HepG2 (cell line): Measurements from ENCODE around the gene BTBD19. TPM values are rescaled to one million over a fixed set of nuclear protein-coding genes. Genes with fewer than 3 reads are reported as not detected.
"Not testable (repeated sequence)": the region's sequence is repeated elsewhere in the genome, so short reads cannot be mapped to it uniquely, and the experiment has no call there.

Experiments used
- ATAC-seq: fragments of 200-7000 bp; cut with Tn5 transposase; 3 replicates; pipeline ENCODE4 v1.9.1; 2020; ENCODE audit warnings: mild to moderate bottlenecking, moderate library complexity
- BruUV-seq: library from RNA; stranded (reverse); fragments of 400-500 nt; replicated peaks from 2 replicates; lab custom pipeline; 2021; lab: Mats Ljungman, UMichigan
- CTCF ChIA-PET: fragments of 300-600 bp; formaldehyde crosslinking; extraction: SDS; loops from one replicate; lab custom pipeline; 2021; ENCODE audit warnings: low total read pairs, inconsistent platforms, low intra/inter-chr PET ratio; lab: Yijun Ruan, JAX
- POLR2A ChIA-PET: fragments of 350-600 bp; sonication (Branson Sonifier 250); formaldehyde crosslinking; loops from one replicate; lab custom pipeline; 2020; ENCODE audit warnings: antibody characterized with exemption, inconsistent platforms; lab: Yijun Ruan, JAX
- DNase-seq: peaks from one replicate; pipeline ENCODE4 v3.0.0-alpha.2; 2015; ENCODE audit warnings: low spot score
- FAIRE-seq: peaks from 3 replicates; lab custom pipeline; 2011; peaks lifted over from hg19 to GRCh38; lab: Jason Lieb, UNC
- H2AFZ ChIP-seq: one replicate; pipeline ENCODE4 v1.6.1; 2011; ENCODE audit warnings: low read length, inconsistent platforms
- H3K27ac ChIP-seq: fragments of 300-600 bp; 3 replicates; pipeline ENCODE4 v1.8.0; 2011; ENCODE audit warnings: mixed run types, mild to moderate bottlenecking, mixed read lengths, low read length, inconsistent platforms; ENCODE audit not compliant: insufficient read depth; ENCODE audit errors: extremely low read length
- H3K27me3 ChIP-seq, 2 experiments: fragments of 200-600 bp in 1 of 2; 2 replicates in 1 of 2; 3 replicates in 1 of 2; pipeline versions ENCODE4 v1.6.0 to v1.8.0; 2011; ENCODE audit warnings: low read length in 2 of 2, mild to moderate bottlenecking in 2 of 2, moderate library complexity in 2 of 2, inconsistent platforms in 1 of 2; ENCODE audit not compliant: insufficient read depth in 2 of 2, control insufficient read depth in 1 of 2
- H3K36me3 ChIP-seq, 2 experiments: fragments of 200-600 bp in 1 of 2; replicated peaks in 1 of 2; 2 replicates in 1 of 2; 3 replicates in 1 of 2; pipeline versions ENCODE4 v1.5.1 to v1.8.0; 2011; ENCODE audit warnings: low read length in 2 of 2, inconsistent platforms in 1 of 2; ENCODE audit not compliant: insufficient read depth in 2 of 2, control insufficient read depth in 1 of 2
- H3K4me1 ChIP-seq: 2 replicates; pipeline ENCODE4 v1.5.1; 2012; ENCODE audit warnings: low read length, inconsistent platforms; ENCODE audit not compliant: insufficient read depth
- H3K4me2 ChIP-seq: 2 replicates; pipeline ENCODE4 v1.6.0; 2011; ENCODE audit warnings: low read depth, low read length, inconsistent platforms
- H3K4me3 ChIP-seq, 3 experiments: fragments of 200-600 bp in 1 of 3; sonication (generic), shearing (Covaris generic) in 1 of 3; replicated peaks in 1 of 3; 2 replicates each; pipeline ENCODE4 v1.5.1; 2011 to 2016; ENCODE audit warnings: low read length in 3 of 3, inconsistent platforms in 2 of 3, low read depth in 2 of 3, mild to moderate bottlenecking in 2 of 3, control low read depth in 1 of 3, mixed read lengths in 1 of 3; ENCODE audit not compliant: insufficient read depth in 1 of 3
- H3K79me2 ChIP-seq: one replicate; pipeline ENCODE4 v1.6.1; 2011; ENCODE audit warnings: low read length, inconsistent platforms; ENCODE audit not compliant: insufficient read depth
- H3K9ac ChIP-seq: 2 replicates; pipeline ENCODE4 v1.6.0; 2011; ENCODE audit warnings: mild to moderate bottlenecking, low read depth, low read length, inconsistent platforms; ENCODE audit not compliant: insufficient read depth
- H3K9me3 ChIP-seq: 2 replicates; pipeline ENCODE4 v1.5.1; 2012; ENCODE audit warnings: mild to moderate bottlenecking, low read length
- H4K20me1 ChIP-seq: 2 replicates; pipeline ENCODE4 v1.6.0; 2011; ENCODE audit warnings: inconsistent platforms, mild to moderate bottlenecking, low read length, moderate library complexity; ENCODE audit not compliant: insufficient read depth
- CENPX ChIP-seq: sonication (generic); formaldehyde crosslinking; IDR thresholded peaks from 2 replicates; pipeline ENCODE4 v1.9.0; 2021; ENCODE audit warnings: mild to moderate bottlenecking, missing genetic modification reagents, moderate library complexity
- HDAC1 ChIP-seq: sonication (generic); formaldehyde crosslinking; IDR thresholded peaks from 2 replicates; pipeline ENCODE4 v1.5.1; 2020; ENCODE audit warnings: mild to moderate bottlenecking, missing genetic modification reagents
- NCOA2 ChIP-seq: sonication (generic); formaldehyde crosslinking; IDR thresholded peaks from 2 replicates; pipeline ENCODE4 v1.8.0; 2022; ENCODE audit warnings: inconsistent platforms
- NFE2L2 ChIP-seq: fragments of 150-350 bp; IDR thresholded peaks from 2 replicates; pipeline ENCODE4 v1.6.1; 2014; ENCODE audit warnings: low read length
- SIX4 ChIP-seq: sonication (generic); formaldehyde crosslinking; IDR thresholded peaks from 2 replicates; pipeline ENCODE4 v1.4.0; 2020; ENCODE audit warnings: missing genetic modification reagents
- SOX13 ChIP-seq, 3 experiments: fragments of 450-650 bp in 1 of 3; sonication (generic) in 1 of 3; formaldehyde crosslinking in 1 of 3; IDR thresholded peaks in 2 of 3; conservative IDR thresholded peaks in 1 of 3; 2 replicates each; pipeline versions ENCODE4 v1.5.0 to v1.6.1; 2016 to 2020; ENCODE audit warnings: antibody characterized with exemption in 1 of 3, mild to moderate bottlenecking in 1 of 3, missing compliant biosample characterization in 1 of 3, missing genetic modification reagents in 1 of 3, moderate library complexity in 1 of 3
- ZC3H13 ChIP-seq: sonication (generic); formaldehyde crosslinking; IDR thresholded peaks from 2 replicates; pipeline ENCODE4 v1.8.1; 2023; ENCODE audit warnings: mild to moderate bottlenecking, missing genetic modification reagents, moderate library complexity
- ZNF121 ChIP-seq: sonication (generic); formaldehyde crosslinking; IDR thresholded peaks from 2 replicates; pipeline ENCODE4 v1.5.0; 2020; ENCODE audit warnings: mild to moderate bottlenecking, missing genetic modification reagents
- ZNF30 ChIP-seq: sonication (generic); formaldehyde crosslinking; IDR thresholded peaks from 2 replicates; pipeline ENCODE4 v1.5.0; 2020; ENCODE audit warnings: mild to moderate bottlenecking, missing genetic modification reagents
- ZNF547 ChIP-seq: sonication (generic); formaldehyde crosslinking; IDR thresholded peaks from 2 replicates; pipeline ENCODE4 v1.5.1; 2020; ENCODE audit warnings: mild to moderate bottlenecking, missing genetic modification reagents
- WGBS: methylation state at CpG from one replicate; pipeline ENCODE4 v1.1.6; 2017; ENCODE audit warnings: low lambda C conversion rate; 5-methylcytosine and 5-hydroxymethylcytosine counted together
- in situ Hi-C: cut with HindIII; loops from 2 replicates; pipeline ENCODE4 v1.10.0; 2017; ENCODE audit warnings: low pct_unique_long_range_greater_than_20kb; ENCODE audit not compliant: extremely low pct_ligation_motif_present
- intact Hi-C: fragments of 100-400 bp; cut with micrococcal nuclease; formaldehyde crosslinking; loops from one replicate; pipeline ENCODE4 v1.10.0; 2022; ENCODE audit not compliant: unreplicated experiment
- polyA plus RNA-seq, 8 experiments: library from polyadenylated mRNA; depleted of rRNA in 3 of 8; stranded (reverse) in 7 of 8; unstranded in 1 of 8; fragments of >200 nt; fragmentation: Illumina TruSeq in 4 of 8; extraction: Trizol in 4 of 8; gene quantifications; 2 replicates each; pipeline versions ENCODE4 v1.2.1 to v1.2.3, GENCODE V29; 2011 to 2016; ENCODE audit warnings: low read depth in 4 of 8, missing spikeins in 1 of 8, mixed read lengths in 1 of 8; ENCODE audit not compliant: insufficient read depth in 1 of 8
- total RNA-seq, 5 experiments: library from RNA; depleted of rRNA; stranded (reverse); fragments of >200 nt; fragmentation: Illumina TruSeq; extraction: Trizol; gene quantifications; 2 replicates each; pipeline ENCODE4 v1.2.3, GENCODE V29; 2016; ENCODE audit warnings: low read depth in 1 of 5
- TF ChIP-seq, protein P1 (sequence below): IDR thresholded peaks from 2 replicates; pipeline ENCODE4 v1.6.1; 2016; ENCODE audit warnings: missing biosample characterization, missing genetic modification reagents, low read depth
- TF ChIP-seq, protein P2 (sequence below): IDR thresholded peaks from 2 replicates; pipeline ENCODE4 v1.6.1; 2016

BTBD19 gene
- total and polyA plus RNA-seq, 2 of the 13 experiments (the other 11 are each of a cell fraction or from before 2014, with no cell fraction given): 2.7 to 6.7 TPM

DNA sequence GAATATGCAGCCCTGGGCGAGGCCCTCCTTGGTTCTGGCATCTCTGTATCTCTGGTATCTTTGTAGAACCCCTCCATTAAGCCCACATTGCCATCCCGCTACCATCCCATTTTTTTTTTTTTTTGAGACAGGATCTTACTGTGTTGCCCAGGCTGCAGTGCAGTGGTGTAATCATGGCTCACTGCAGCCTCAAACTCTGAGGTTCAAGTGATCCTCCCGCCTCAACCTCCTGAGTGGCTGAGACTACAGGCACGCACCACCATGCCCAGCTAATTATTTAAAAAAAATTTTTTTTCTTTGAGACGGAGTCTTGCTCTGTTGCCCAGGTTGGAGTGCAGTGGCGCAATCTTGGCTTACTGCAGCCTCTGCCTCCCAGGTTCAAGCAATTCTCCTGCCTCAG, 16.1 kb downstream of the BTBD19 start:
- not testable (repeated sequence) for H3K9me3 ChIP-seq, FAIRE-seq
- TF ChIP-seq ZNF121 (CRISPR knock-in tag): peak; percentile 66
- TF ChIP-seq, all 625 proteins: peak for 1; not testable (repeated sequence) for 624

DNA sequence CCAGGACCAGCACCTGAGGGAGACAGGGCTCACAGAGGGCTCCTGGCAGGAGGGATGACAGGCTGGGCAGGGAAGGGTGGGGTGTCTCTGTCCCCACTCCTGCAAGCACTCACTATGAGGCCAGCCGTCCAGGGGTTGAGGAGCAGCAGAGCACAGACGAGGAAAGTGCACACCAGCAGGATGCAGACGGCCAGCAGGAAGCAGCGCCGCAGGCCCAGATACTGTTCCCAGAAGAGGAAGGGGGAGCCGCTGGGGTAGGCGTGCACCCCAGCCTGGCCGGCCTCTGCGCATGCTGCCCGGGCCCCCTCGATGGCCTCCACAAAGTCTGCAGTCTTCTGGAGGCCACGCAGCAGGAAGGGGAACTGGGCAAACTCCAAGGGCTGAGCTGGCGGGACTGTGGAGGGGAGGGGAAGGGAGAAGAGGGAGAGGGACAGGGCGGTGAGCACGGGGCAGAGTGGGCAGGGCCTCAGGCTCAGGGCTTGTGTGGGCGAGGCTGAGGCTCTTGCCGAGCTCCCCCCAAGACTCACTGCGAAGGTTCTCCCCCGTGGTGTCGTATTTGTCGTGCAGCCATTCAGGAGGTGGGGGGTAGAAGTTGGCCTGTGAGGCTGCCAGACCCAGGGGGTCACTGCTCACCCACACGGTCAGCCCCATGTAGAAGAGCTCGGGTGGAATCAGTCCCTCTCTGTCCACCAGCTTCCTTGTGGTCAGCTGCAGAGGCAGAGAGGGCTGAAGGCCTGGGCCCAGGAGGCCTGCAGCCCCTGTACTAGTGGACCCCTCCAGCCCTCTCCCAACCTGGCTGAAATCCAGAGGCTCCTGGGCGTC, 18.3 kb downstream of the BTBD19 start:
- H3K4me1 ChIP-seq: peaks cover 54% of the 10 kb centered on the region
- peak overlapping the region; percentile 88 for H3K27ac ChIP-seq
- H2AFZ ChIP-seq: no peak overlapping the region
- H3K9me3 ChIP-seq: no peaks in the 10 kb centered on the region
- FAIRE-seq (peak; percentile 82), DNase-seq (peak; percentile 75), ATAC-seq (peak; percentile 87)
- no peaks in the 10 kb centered on the region; a peak in 1 of 5 replicates for H3K36me3 ChIP-seq
- BruUV-seq: TSS peak; percentile 77
- in situ Hi-C loops: loop anchor here (5.0 to 25.0 kb wide), 2 partner anchors 34 to 186 kb away; partner anchors contain the start of genes HECTD3 and UROD
- 3% methylated on average over 15 of the region's 24 CpGs for WGBS
- peak overlapping the region; percentile 98 for H3K4me2 ChIP-seq
- peaks cover 0 to 2% of the 10 kb centered on the region in 2 experiments; a peak in 1 of 5 replicates for H3K27me3 ChIP-seq
- H4K20me1 ChIP-seq: no peaks in the 10 kb centered on the region
- CTCF ChIA-PET: interaction anchor here (1.2 kb wide), 1 partner anchor 9 kb away, joined by 4 read pairs; no protein-coding TSS in a partner anchor
- H3K79me2 ChIP-seq: no peaks in the 10 kb centered on the region
- H3K4me3 ChIP-seq: peak overlapping the region; percentile 37 to 71 (median 54)
- peak overlapping the region; percentile 87 for H3K9ac ChIP-seq
- POLR2A ChIA-PET: interaction anchor here (0.6 to 11.3 kb wide), 28 partner anchors 8 to 1476 kb away, joined by 3 to 570 read pairs (median 7); partner anchors contain the start of genes BEST4, BTBD19, DYNLT4 and EIF2B3
- intact Hi-C loops: loop anchor here (2.0 to 10.0 kb wide), 3 partner anchors 18 to 478 kb away; partner anchors contain the start of gene BTBD19
- TF ChIP-seq HDAC1 (CRISPR knock-in tag): peak; percentile 67
- peak; percentile 35 for TF ChIP-seq NCOA2 (CRISPR knock-in tag)
- TF ChIP-seq, protein P1, sequence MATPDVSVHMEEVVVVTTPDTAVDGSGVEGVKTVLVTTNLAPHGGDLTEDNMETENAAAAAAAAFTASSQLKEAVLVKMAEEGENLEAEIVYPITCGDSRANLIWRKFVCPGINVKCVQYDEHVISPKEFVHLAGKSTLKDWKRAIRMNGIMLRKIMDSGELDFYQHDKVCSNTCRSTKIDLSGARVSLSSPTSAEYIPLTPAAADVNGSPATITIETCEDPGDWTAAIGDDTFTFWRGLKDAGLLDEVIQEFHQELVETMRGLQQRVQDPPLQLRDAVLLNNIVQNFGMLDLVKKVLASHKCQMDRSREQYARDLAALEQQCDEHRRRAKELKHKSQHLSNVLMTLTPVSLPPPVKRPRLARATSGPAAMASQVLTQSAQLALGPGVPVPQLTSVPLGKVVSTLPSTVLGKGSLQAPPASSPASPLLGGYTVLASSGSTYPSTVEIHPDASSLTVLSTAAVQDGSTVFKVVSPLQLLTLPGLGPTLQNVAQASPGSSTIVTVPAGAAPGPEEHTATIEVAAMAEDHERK (CRISPR knock-in tag): no peak
- peak; percentile 42; the same call in 1 of the 2 replicates for TF ChIP-seq SIX4 (CRISPR knock-in tag)
- peak; percentile 80; the same call in 1 of the 2 replicates for TF ChIP-seq ZC3H13 (CRISPR knock-in tag)
- TF ChIP-seq NFE2L2: no peak
- TF ChIP-seq, protein P2, sequence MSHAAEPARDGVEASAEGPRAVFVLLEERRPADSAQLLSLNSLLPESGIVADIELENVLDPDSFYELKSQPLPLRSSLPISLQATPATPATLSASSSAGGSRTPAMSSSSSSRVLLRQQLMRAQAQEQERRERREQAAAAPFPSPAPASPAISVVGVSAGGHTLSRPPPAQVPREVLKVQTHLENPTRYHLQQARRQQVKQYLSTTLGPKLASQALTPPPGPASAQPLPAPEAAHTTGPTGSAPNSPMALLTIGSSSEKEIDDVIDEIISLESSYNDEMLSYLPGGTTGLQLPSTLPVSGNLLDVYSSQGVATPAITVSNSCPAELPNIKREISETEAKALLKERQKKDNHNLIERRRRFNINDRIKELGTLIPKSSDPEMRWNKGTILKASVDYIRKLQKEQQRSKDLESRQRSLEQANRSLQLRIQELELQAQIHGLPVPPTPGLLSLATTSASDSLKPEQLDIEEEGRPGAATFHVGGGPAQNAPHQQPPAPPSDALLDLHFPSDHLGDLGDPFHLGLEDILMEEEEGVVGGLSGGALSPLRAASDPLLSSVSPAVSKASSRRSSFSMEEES (CRISPR knock-in tag): no peak
- no peak for TF ChIP-seq SOX13 (IDR thresholded peaks at IDR 0.05)
- no peak for TF ChIP-seq SOX13 (CRISPR knock-in tag; conservative IDR thresholded peaks at IDR 0.05 in 1 of 2, IDR thresholded peaks at IDR 0.05 in 1 of 2)
- no peak; the same call in 1 of the 2 replicates for TF ChIP-seq ZNF547 (CRISPR knock-in tag)
- 0 out of 2 replicates have a peak, but pooled peaks have one; percentile 53 for TF ChIP-seq ZNF30
- TF ChIP-seq CENPX (CRISPR knock-in tag): no peak

More for the DNA sequence above, 16.1 kb downstream of the BTBD19 start:
- intact Hi-C loops: loop anchor here (10.0 kb wide), 1 partner anchor 480 kb away; no protein-coding TSS in a partner anchor
- CTCF ChIA-PET, in situ Hi-C loops, DNase-seq, H3K4me2 ChIP-seq, H3K4me3 ChIP-seq, H3K79me2 ChIP-seq, H3K36me3 ChIP-seq, H3K9ac ChIP-seq, H2AFZ ChIP-seq, BruUV-seq, ATAC-seq, H3K27ac ChIP-seq, H3K27me3 ChIP-seq, H4K20me1 ChIP-seq: not testable (repeated sequence)
- POLR2A ChIA-PET: interaction anchor here (11.3 kb wide), 1 partner anchor 15 kb away, joined by 570 read pairs; the partner anchor contains the start of genes BTBD19 and DYNLT4
- 98% methylated on average over 6 of the region's 6 CpGs for WGBS
- H3K4me1 ChIP-seq: peaks cover 47% of the 10 kb centered on the region
